Activated naive CD4-positive, alpha-beta T cell treated with anti-CD3 and anti-CD28 coated beads, Interleukin-2, amount 50 U/mL, for 72 hours (primary cell): ENCODE data around the gene HHAT. TPM values are rescaled to one million over a fixed set of nuclear protein-coding genes. Genes with fewer than 3 reads are reported as not detected.
A peak's percentile ranks its signal among the peaks of the same experiment; 100 is the strongest.

ENCODE experiments used
- ATAC-seq, 2 donors: fragments of 150-1000 bp; cut with Tn5 transposase; 2 replicates each; pipeline ENCODE4 v1.10.0; 2021; ENCODE audit warnings: mild to moderate bottlenecking in 2 of 2, moderate library complexity in 2 of 2
- DNase-seq, 2 donors: peaks; one replicate each; pipeline ENCODE4 v3.0.0; 2021 to 2022; ENCODE audit warnings: low spot score in 2 of 2
- H3K27ac Mint-ChIP-seq, 2 donors: one replicate each; pipeline ENCODE4 v1.8.0; 2022; ENCODE audit warnings: mild to moderate bottlenecking in 2 of 2, mixed read lengths in 2 of 2
- H3K36me3 Mint-ChIP-seq, 2 donors: one replicate each; pipeline ENCODE4 v1.8.0; 2022; ENCODE audit warnings: mixed read lengths in 2 of 2
- H3K9me3 Mint-ChIP-seq, 2 donors: one replicate each; pipeline ENCODE4 v1.8.0; 2022; ENCODE audit warnings: mixed read lengths in 2 of 2
- total RNA-seq, 2 donors: library from RNA; stranded (reverse); gene quantifications; one replicate each; pipeline ENCODE4 v1.2.3, GENCODE V29; 2022

Gene HHAT
- total RNA-seq: 1 to 10 TPM in 1 of 2 donors, under 1 TPM in 1; 0.59 to 1.9 TPM

DNA sequence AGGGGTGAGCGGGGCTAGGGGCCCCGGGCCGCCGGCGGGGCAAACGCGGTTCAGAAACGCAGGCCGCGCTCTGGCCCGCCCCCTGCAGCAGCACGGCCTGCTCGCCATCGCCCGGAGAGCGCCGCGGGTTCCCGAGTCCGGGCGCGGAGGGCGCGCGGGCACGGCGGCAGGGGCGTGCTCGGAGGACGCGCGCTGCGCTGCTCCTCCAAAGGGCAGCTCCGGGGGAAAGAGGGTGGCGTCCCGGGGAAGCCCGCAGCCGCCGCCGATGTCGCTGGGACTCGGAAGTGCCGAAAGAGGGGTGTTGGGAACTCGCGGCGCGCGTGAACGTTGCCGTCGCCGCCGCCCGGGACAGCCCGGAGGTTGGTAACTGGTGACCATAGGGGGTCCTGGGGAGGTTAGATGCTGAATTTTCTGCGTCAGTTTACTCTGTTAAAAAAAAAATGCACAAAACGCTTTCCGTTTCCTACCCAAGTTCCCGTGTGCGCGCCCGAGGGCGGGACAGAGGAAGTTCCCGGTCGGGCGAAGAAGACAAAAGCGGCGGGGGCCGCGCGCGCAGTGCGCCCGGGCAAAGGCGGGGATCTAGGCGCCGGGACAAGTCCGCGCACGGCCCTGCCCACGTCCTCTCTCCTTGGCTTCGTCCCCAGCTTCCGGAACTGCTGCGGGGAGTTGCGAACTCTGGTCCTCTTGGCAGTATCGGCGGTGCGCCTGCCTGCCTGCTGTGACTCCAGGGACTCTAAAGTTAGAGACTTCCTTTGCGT lies at the start of gene HHAT:
Gene HHAT (plus strand): TSS at position 157 of the 758 bp plus-strand sequence. CDS start 20,074 bp downstream, outside the sequence.
- H3K9me3 Mint-ChIP-seq: peaks cover 0 to 6% of the 10 kb centered on the region in 2 donors
- peak; percentile 34 to 71 for ATAC-seq
- H3K36me3 Mint-ChIP-seq: peaks cover 4% of the 10 kb centered on the region in 2 donors
- H3K27ac Mint-ChIP-seq: peak within 1 kb of the TSS; percentile 86 to 96
- peak; percentile 66 to 80 for DNase-seq

DNA sequence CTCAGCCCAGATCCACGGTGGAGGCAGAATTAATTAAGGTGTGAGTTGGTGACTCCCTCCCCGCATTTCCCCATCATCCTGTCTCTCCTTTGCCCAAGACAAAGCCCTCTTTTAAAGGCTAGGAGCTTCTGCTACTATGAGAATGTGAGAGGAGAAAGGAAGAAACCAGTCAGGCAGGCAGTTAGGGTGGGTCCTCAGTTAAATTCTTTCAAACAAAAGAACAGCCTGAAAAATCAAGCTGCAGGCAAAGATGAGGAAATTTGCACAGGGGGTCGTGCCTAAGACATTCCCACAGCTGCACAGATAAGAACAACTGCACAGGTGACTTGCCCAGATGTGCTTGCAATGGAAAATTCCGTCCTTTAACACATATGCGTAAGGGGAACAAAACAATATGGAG lies 48.5 kb upstream of the HHAT start:
- H3K27ac Mint-ChIP-seq: no peak overlapping the region
- no peak for ATAC-seq
- DNase-seq: no peak
- peaks cover 6 to 15% of the 10 kb centered on the region in 2 donors for H3K36me3 Mint-ChIP-seq
- H3K9me3 Mint-ChIP-seq: peaks cover 25 to 27% of the 10 kb centered on the region in 2 donors

DNA sequence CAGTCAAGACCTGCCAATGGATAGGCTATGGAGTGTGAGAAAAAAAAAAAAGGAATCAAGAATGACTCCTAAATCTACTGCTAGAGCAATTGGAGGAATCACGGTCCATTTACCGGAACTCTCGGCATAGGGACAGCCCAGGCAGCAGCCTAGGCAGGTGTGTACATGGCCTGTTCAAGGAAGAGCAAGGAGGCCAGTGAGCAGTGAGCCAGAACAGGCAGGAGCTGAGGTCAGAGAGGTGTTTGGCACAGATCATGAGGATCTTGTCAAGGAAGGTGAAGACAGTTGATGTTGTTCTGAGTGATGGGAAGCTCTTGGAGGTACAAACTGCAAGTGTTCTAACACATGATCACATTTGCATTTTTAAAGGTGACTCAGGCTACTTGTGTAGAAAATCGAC lies 40.6 kb upstream of the HHAT start:
- no peak for ATAC-seq
- H3K36me3 Mint-ChIP-seq: no peaks in the 10 kb centered on the region
- H3K27ac Mint-ChIP-seq: no peak overlapping the region

DNA sequence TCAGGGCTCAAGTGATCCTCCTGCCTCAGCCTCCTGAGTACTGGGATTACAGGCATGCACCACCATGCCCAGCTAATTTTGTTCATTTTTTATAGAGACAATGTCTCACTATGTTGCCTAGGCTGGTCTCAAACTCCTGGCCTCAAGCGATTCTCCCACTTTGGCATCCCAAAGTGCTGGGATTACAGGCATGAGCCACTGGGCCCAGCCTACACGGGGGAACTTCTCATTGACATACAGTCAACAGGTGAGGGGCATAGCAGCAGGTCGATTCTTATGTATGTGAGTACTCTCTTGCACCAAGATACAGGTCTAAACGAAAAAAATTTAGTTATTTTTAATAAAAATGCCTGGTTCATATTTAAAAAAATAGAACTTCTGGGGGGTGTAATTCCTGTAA lies 39.5 kb upstream of the HHAT start:
- no peak for DNase-seq
- no peak overlapping the region for H3K27ac Mint-ChIP-seq
- ATAC-seq: no peak
- no peaks in the 10 kb centered on the region for H3K9me3 Mint-ChIP-seq
- no peaks in the 10 kb centered on the region for H3K36me3 Mint-ChIP-seq

More for the DNA sequence above, 40.6 kb upstream of the HHAT start:
- no peaks in the 10 kb centered on the region for H3K9me3 Mint-ChIP-seq
- no peak for DNase-seq

DNA sequence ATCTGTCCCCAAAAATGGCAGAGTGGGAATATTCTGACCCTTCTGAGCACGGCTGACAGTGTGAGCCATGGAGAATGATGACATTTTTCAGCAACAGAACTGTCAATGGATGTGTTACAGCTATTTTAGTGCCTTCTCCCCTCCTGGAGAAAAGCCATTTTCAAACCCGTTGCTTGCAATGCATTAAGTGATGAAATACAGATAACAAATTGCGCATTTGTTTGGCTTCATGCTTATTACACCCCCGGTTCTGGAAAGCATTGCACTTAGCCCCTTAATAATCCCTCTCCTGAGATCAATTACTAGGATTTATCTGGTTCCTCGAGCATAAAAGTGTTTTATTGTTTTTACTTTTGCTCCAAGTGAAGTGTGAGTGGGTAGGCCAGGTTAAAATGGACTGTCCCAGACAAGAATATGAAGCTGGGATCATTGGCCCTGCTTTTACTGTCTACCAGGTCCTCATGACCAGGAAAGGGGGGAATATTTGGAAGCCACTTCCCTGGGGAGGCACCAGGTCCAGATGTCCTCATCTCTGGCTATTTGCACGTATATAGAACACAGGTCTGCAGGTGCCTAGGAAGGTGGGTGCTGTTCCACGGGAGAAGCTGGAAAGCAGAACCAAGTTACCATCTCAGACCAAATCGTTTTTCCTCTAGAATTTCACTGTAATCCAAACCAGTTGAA lies 37.5 kb upstream of the HHAT start:
- ATAC-seq: no peak
- DNase-seq: no peak
- H3K27ac Mint-ChIP-seq: no peak overlapping the region
- H3K9me3 Mint-ChIP-seq: no peaks in the 10 kb centered on the region
- no peaks in the 10 kb centered on the region for H3K36me3 Mint-ChIP-seq

DNA sequence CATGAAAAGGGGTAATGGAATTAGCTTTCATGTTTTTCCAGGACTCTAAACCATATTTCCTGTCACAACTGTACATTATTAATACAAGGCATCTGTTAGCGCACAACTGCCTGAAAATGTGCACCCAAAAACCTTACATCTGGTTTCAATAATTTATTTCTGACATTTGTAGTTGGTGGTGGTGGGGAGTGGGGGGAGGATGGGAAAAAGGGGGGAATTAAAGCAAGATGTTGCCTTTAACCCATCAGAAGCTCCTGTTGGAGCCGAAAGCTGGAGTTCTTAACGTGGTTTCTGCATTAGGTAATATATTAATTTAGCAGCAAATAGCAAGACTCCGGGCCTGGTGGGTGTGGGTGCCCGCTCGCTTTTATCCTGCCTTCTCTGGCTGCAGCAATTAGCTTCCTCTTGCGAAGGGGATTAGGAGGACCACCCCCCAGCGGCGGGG lies 36.9 kb upstream of the HHAT start:
- ATAC-seq (no peak), DNase-seq (no peak)
- Mint-ChIP-seq H3K9me3 (no peaks in the 10 kb centered on the region), H3K27ac (no peak overlapping the region), H3K36me3 (no peaks in the 10 kb centered on the region)

DNA sequence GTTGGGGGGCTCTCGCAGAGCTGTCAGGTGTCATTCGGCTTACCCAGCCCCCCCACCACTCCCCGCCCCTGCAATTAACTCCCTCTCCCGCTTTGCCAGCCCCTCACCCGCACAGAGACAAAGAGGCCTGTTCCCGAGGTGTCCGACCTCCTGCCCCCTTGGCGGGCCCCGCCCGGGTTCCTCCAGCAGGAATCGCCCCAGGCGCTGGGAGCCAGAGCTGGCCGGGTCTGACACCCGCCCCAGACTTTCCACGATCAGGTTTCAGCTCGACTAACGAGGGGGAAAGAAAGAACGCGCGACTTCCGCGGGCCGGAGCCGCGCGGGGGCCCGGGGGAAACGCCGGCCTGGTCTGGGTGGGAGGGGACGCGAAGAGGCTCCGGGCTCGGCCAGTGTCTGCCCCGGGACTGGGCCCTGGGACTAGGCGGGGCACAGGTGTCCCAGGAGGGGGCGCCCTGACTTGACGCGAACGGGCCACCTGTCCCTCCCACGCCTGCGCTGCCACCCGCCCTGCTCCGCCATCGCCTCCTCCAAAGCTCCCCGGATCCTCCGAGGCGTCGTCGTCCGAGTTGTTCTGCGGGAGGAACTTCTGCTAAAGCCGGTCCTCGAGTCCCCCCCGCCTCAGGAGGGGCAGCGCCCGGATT lies 36.4 kb upstream of the HHAT start:
- no peak overlapping the region for H3K27ac Mint-ChIP-seq
- DNase-seq: peak in 1 of 2 donors; percentile 55
- H3K9me3 Mint-ChIP-seq: no peaks in the 10 kb centered on the region
- no peaks in the 10 kb centered on the region for H3K36me3 Mint-ChIP-seq
- ATAC-seq: peak; percentile 49 to 91

DNA sequence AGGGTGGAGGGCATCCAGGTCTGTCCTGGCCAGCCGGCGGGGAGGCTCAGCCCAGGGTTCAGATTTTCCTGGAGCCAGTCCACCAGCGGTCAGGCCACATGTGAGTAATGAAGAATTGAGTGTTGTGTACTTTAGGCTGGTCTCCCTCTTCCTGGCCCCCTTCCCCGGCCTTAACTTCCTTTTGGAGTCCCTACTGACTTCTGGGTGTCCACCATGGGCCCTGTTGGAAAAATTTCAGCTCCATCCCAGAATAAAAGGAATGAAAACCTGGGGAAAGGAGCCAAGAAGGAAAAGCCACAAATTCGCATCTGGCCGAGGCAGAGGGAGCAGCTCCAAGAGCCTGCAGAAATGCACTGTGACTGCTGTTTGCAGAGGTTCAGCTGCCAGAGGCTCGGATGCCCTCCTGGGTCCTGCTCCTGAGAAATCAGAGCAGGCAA lies 35.5 kb upstream of the HHAT start:
- DNase-seq (no peak), ATAC-seq (no peak)
- Mint-ChIP-seq H3K9me3 (no peaks in the 10 kb centered on the region), H3K27ac (no peak overlapping the region), H3K36me3 (no peaks in the 10 kb centered on the region)

DNA sequence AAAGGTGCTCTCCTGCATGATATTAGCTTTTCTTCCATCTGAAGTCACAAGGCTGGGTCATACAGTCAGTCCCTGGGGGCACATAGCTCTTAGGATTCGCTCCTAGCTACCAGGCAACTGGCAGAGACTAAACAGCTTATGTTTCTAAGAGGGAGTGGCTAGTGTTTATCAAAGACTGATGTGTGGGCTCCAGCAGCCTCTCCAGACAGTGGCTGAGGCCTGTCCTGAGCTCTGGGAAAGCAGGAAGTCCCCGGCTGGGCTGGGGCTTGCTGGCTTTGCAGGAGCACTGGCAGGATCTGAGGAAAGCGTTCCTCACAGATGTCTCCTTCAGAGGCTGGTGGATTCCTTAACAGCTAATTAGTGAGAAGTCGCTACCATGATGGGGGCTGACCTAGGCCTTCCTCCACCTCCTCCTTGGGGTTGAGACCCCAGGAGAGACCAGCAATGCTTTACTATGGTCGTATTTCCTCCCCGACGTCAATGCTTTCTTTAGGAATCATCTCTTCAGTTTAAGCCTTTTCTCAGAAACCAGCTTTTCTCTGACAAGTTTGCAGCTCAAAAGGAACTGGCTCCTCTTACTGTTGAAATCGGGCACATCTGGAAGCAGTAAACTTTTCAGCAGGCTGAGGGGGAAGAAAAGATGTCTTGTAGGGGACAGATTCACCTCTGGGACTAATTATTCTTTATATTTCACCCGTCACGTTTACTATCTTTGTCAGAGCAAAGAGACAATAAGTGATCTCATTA lies 33.5 kb upstream of the HHAT start:
- H3K36me3 Mint-ChIP-seq: no peaks in the 10 kb centered on the region
- no peak overlapping the region for H3K27ac Mint-ChIP-seq
- no peak for ATAC-seq
- DNase-seq: no peak
- no peaks in the 10 kb centered on the region for H3K9me3 Mint-ChIP-seq

DNA sequence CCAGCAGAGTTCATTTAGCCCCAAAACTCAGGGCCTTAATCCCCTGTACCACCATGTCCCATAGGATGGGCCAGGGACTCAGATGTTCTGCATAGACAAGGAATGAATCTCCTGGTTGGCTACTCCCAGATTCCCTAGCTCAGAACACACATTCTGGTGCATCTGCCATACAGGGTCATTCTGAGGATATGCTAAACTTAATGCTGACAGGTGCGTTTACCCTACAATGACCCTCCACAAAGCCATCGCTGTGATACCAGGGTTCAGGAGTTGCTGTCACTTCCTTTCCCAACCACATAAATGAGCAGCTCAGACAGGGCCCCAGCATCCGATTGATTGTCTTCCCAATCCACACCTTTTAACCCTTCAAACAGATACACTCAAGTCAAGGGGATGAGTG lies 32.0 kb upstream of the HHAT start:
- no peaks in the 10 kb centered on the region for H3K9me3 Mint-ChIP-seq
- H3K27ac Mint-ChIP-seq: no peak overlapping the region
- no peak for DNase-seq
- no peak for ATAC-seq
- no peaks in the 10 kb centered on the region for H3K36me3 Mint-ChIP-seq

DNA sequence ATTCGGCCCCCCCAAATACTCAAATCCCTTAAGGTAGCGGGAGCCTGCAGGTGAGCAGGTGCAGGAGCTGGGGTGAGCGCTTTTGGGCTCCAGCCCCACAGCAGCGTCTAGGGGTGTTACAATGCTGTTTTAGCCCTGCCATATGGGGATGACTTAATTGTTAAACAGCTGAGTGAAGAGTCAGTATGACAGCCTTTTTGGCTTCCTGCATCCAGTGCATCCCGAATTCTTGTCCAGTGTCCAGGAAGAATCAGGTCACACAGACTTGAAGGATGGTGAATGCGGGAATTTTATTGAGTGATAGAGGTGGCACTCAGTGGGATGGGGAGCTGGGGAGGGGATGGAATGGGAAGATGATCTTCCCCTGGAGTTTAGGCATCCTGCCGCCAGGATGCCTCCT lies 30.4 kb upstream of the HHAT start:
- Mint-ChIP-seq H3K36me3 (no peaks in the 10 kb centered on the region), H3K27ac (no peak overlapping the region), H3K9me3 (no peaks in the 10 kb centered on the region)
- ATAC-seq (no peak), DNase-seq (no peak)

DNA sequence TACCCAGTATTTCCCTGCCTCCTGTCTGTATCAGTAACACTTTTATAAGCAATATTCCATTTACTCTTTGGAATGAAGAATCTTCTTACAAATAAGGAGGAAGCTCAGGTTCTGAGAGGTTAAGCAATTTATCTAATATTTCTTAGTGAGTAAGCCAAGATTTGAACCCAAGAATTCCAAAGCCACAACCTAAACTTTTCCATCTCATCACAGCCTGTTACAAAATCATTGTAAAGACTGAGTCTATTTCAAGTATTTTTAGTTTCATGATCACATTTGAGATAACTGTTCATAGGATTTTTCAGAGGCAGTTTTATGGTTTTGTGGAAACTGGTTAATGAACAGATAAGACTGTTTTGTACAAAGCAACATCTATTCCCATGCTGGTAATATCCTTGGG lies 29.8 kb upstream of the HHAT start:
- no peaks in the 10 kb centered on the region for H3K9me3 Mint-ChIP-seq
- DNase-seq: no peak
- no peak for ATAC-seq
- no peak overlapping the region for H3K27ac Mint-ChIP-seq
- H3K36me3 Mint-ChIP-seq: no peaks in the 10 kb centered on the region

DNA sequence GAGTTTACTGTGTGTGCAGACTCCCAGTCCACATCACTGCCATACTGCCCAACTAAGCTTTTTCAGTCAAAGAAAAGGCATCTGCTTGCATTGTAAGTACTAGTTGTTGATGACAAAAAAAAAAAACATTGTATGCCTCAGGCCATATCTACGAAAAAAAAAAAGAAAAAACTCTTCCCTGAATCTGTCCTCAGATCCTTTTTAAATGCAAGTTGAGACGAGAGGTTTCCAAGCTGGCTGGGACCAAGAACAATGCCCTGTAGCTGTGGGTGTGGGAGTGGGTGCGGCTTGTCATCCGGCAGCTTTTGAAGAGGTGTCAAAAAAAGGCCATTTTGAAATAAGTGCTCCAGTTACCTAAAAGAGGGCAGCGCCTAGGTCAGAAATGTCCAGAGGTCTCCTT lies 29.2 kb upstream of the HHAT start:
- no peak for ATAC-seq
- Mint-ChIP-seq H3K9me3 (no peaks in the 10 kb centered on the region), H3K36me3 (no peaks in the 10 kb centered on the region), H3K27ac (no peak overlapping the region)
- DNase-seq: no peak

DNA sequence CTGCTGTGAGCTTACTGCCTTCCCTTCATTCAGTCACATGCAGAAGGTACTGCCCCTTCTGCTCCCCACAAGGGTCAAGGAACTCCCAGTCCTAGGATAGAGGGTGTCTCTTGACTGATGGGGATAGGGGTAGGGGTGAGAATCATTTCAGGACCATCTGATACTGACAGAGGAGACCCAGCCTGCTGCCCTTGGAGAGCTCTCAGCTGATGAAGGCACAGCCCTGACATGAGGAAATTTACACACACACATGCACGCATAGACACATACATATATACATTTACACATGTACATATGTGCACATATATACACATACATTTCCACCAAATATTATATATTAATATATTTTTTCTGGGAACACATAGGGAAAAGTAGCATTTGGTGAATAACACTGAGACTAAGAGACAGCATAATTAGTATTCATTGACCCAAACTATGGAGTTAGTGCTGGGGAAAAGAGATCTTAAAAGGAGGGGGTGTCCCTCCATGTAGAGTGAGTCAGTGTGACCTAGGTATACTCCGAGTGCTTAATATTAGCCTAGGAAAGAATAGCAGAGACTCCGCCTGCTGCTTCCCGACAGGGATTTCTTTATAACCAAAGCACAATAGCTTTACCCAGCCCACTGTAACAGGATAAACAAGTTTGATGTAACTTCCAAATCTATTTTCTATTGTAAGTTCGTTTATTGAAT lies 27.6 kb upstream of the HHAT start:
- Mint-ChIP-seq H3K36me3 (no peaks in the 10 kb centered on the region), H3K9me3 (no peaks in the 10 kb centered on the region), H3K27ac (no peak overlapping the region)
- DNase-seq (no peak), ATAC-seq (no peak)

DNA sequence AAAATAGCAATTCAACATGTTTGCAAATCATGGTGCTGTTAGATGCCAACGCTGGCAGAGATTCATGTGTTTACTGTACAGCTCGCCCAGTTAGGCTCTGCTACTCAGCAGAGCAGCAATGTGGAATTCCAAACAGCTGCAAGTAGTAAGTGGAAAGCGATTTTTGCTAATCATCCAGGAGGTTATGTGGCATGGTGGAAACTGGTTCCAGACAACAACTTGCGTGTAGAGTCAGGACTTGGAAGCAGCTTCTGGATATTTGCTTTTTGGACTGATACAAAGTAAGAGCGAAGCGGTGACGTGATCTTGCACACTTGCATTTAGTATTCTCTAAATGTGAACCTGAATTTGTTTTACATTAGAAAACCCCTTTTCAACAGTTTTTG lies 27.1 kb upstream of the HHAT start:
- ATAC-seq (no peak), DNase-seq (no peak)
- H3K9me3 Mint-ChIP-seq: no peaks in the 10 kb centered on the region
- H3K27ac Mint-ChIP-seq: no peak overlapping the region
- H3K36me3 Mint-ChIP-seq: no peaks in the 10 kb centered on the region

DNA sequence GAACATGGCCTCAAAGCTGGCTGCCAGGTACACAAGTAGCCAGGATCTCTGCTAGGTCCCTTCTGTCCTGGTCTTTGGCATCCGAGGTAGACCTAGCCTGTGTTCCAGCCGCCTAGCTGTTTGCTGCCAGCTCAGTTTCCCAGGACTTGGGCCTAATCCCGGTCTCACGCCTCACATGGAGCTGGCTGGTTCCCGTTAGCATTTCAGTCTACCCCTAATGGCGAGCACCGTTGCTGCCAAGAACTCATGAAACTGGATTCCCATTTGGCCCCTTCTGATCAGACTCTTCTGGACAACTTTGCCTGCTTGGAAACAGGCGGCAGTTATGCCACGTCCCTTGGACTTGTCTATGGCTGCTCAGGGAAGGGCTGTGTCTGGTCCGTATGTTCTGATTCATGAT lies 26.2 kb upstream of the HHAT start:
- H3K9me3 Mint-ChIP-seq: no peaks in the 10 kb centered on the region

More for the DNA sequence above, 26.2 kb upstream of the HHAT start:
- H3K27ac Mint-ChIP-seq: no peak overlapping the region
- ATAC-seq (no peak), DNase-seq (no peak)
- no peaks in the 10 kb centered on the region for H3K36me3 Mint-ChIP-seq
